ENCODE data around the gene OVCH1.

OVCH1 gene

GRCh38 chr12:29516431-29516875 lies 19.0 kb upstream of the OVCH1 start:
- H3K4me3 ChIP-seq: no peak overlapping the region
- H3K27ac ChIP-seq: no peak overlapping the region
- TF ChIP-seq POLR2AphosphoS5 (IDR thresholded peaks at IDR 0.05; ENCODE audit: borderline replicate concordance, low read depth, low read length) (no peak), FOXP2 (optimal IDR thresholded peaks at IDR 0.05; ENCODE audit: control extremely low read depth, extremely low read length, insufficient read depth) (no peak), EZH2 (IDR thresholded peaks at IDR 0.05) (no peak)
- H3K9me3 ChIP-seq (ENCODE audit: low read depth, low read length): no peaks in the 10 kb centered on the region
- no peak for DNase-seq (ENCODE audit: low read depth, low spot score)
- H3K9ac ChIP-seq (ENCODE audit: insufficient read length): no peak overlapping the region
- H3K36me3 ChIP-seq (ENCODE audit: insufficient read depth, low read length): no peaks in the 10 kb centered on the region

- Histone ChIP-seq H3K36me3 (ENCODE audit: insufficient read depth, low read length) (no peaks in the 10 kb centered on the region), H3K27ac (no peak overlapping the region), H3K9me3 (ENCODE audit: low read depth, low read length) (no peaks in the 10 kb centered on the region), H3K4me3 (no peak overlapping the region), H3K9ac (ENCODE audit: insufficient read length) (no peak overlapping the region)
- TF ChIP-seq EZH2 (IDR thresholded peaks at IDR 0.05): no peak
- TF ChIP-seq POLR2AphosphoS5 (IDR thresholded peaks at IDR 0.05; ENCODE audit: borderline replicate concordance, low read depth, low read length): no peak
- TF ChIP-seq FOXP2 (optimal IDR thresholded peaks at IDR 0.05; ENCODE audit: control extremely low read depth, extremely low read length, insufficient read depth): no peak
- DNase-seq (ENCODE audit: low read depth, low spot score): no peak
These were observed 13.2 kb upstream of the OVCH1 start for GRCh38 chr12:29510591-29511185.

DNA sequence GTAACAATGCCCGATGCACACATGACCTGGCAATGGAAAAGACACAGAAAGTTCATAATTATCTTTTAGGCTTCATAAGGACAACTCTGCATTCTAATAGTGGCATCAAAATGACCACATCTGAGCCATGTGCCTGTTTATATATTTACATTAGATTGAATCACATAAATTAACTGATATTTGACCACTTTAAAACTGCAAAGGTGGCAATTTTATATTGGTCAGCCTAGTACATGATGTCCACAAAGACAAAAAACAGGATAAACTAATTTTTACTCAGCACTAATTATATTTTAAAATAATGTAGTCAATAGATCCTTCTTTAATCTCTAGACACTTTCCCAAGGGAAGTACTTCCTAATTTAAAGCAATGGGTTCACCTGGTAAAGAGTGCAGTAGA lies 12.0 kb upstream of the OVCH1 start:
- H3K9me3 ChIP-seq (ENCODE audit: low read depth, low read length): no peaks in the 10 kb centered on the region
- TF ChIP-seq FOXP2 (optimal IDR thresholded peaks at IDR 0.05; ENCODE audit: control extremely low read depth, extremely low read length, insufficient read depth) (no peak), POLR2AphosphoS5 (IDR thresholded peaks at IDR 0.05; ENCODE audit: borderline replicate concordance, low read depth, low read length) (no peak), EZH2 (IDR thresholded peaks at IDR 0.05) (no peak)
- H3K36me3 ChIP-seq (ENCODE audit: insufficient read depth, low read length): no peaks in the 10 kb centered on the region
- no peak overlapping the region for H3K4me3 ChIP-seq
- DNase-seq (ENCODE audit: low read depth, low spot score): no peak
- no peak overlapping the region for H3K27ac ChIP-seq
- H3K9ac ChIP-seq (ENCODE audit: insufficient read length): no peak overlapping the region

DNA sequence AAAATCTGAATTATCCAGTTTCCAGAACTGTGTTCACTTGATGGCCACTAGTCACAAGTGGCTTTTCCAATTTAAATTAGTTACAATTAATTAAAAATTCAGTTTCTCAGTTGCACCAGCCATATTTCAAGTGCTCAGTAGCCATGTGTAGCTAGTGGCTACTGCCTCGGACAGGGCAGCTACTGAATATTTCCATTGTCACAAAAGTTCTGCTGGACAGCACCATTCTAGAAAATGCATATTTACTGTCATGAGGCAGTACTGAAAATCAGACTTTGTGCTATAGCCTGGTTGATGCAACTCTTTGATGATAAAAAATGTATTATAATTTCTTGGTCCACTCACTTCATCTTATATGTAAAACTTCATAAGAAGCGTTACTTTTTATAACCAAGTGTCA lies 11.5 kb upstream of the OVCH1 start:
- H3K36me3 ChIP-seq (ENCODE audit: insufficient read depth, low read length): no peaks in the 10 kb centered on the region
- TF ChIP-seq EZH2 (IDR thresholded peaks at IDR 0.05): no peak
- no peak for TF ChIP-seq FOXP2 (optimal IDR thresholded peaks at IDR 0.05; ENCODE audit: control extremely low read depth, extremely low read length, insufficient read depth)
- DNase-seq (ENCODE audit: low read depth, low spot score): no peak

DNA sequence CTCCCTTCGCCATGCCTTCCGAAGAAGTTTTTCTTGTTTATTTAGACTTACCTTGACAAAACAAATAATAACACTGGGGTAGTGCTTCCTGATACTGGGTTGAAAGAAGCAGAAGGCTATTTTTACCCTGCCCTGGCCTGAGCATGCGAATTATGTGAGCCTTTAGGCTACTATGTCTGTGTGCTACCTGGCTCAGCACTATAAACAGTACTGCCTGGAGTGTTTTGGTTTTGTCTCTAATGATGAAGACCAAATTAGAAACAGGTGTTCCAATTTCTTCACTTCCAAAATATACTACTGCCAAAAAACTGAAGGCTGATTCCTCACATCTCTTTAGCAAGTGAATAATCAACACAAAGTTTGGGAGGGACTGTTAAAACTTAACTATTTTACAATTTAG lies 7.6 kb upstream of the OVCH1 start:
- DNase-seq (ENCODE audit: low read depth, low spot score): no peak
- Histone ChIP-seq H3K9ac (ENCODE audit: insufficient read length) (no peak overlapping the region), H3K36me3 (ENCODE audit: insufficient read depth, low read length) (no peaks in the 10 kb centered on the region), H3K9me3 (ENCODE audit: low read depth, low read length) (no peaks in the 10 kb centered on the region), H3K4me3 (no peak overlapping the region), H3K27ac (no peak overlapping the region)
- TF ChIP-seq EZH2 (IDR thresholded peaks at IDR 0.05): no peak

More for the DNA sequence above, 11.5 kb upstream of the OVCH1 start:
- Histone ChIP-seq H3K9ac (ENCODE audit: insufficient read length) (no peak overlapping the region), H3K4me3 (no peak overlapping the region), H3K27ac (no peak overlapping the region), H3K9me3 (ENCODE audit: low read depth, low read length) (no peaks in the 10 kb centered on the region)

DNA sequence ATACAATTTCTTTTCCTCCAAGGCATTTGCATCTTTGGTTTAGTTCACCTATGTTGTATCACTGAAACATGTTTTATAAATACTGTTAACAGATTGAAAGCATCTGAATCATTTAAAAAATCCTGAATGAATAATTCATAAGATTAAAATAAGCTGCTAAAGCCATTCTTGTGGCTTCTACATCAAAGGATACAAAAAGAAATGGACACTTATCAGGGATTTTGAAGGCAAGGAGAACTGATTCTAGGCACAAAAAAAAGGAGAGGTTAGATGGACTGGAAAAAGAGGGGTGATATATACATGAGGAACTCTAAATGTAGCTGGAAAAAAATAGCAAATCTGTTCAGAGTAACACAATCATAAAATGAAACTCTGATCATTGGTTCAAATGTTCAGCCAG lies 5.8 kb upstream of the OVCH1 start:
- H3K36me3 ChIP-seq (ENCODE audit: insufficient read depth, low read length): no peaks in the 10 kb centered on the region
- no peak for DNase-seq (ENCODE audit: low read depth, low spot score)
- H3K9me3 ChIP-seq (ENCODE audit: low read depth, low read length): no peaks in the 10 kb centered on the region
- no peak overlapping the region for H3K4me3 ChIP-seq
- no peak for TF ChIP-seq EZH2 (IDR thresholded peaks at IDR 0.05)
- TF ChIP-seq FOXP2 (optimal IDR thresholded peaks at IDR 0.05; ENCODE audit: control extremely low read depth, extremely low read length, insufficient read depth): no peak
- no peak for TF ChIP-seq POLR2AphosphoS5 (IDR thresholded peaks at IDR 0.05; ENCODE audit: borderline replicate concordance, low read depth, low read length)
- H3K27ac ChIP-seq: no peak overlapping the region
- H3K9ac ChIP-seq (ENCODE audit: insufficient read length): no peak overlapping the region

DNA sequence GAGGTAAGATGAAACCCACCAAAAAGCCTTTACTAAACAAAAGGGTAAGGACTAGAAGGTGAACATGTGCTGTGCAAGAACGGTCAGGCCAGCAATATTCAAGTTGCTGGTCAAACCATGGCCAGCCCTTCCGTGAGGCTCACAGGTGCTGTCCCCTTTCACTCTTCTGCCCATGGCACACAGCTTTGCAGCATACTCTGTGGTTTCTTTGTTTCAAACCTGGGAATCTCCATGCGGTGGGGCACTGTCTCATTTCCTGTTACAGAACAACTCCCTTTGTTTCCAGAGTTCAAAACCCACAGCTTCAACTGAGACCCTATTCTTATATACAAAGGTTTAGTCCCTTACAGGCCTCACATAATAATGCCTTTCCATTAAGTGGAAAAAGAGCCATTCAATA lies 1.7 kb upstream of the OVCH1 start:
- TF ChIP-seq FOXP2 (optimal IDR thresholded peaks at IDR 0.05; ENCODE audit: control extremely low read depth, extremely low read length, insufficient read depth) (no peak), EZH2 (IDR thresholded peaks at IDR 0.05) (no peak), POLR2AphosphoS5 (IDR thresholded peaks at IDR 0.05; ENCODE audit: borderline replicate concordance, low read depth, low read length) (no peak)

GRCh38 chr12:29492891-29493290 lies 4.6 kb downstream of the OVCH1 start:
- DNase-seq (ENCODE audit: low read depth, low spot score): no peak
- TF ChIP-seq POLR2AphosphoS5 (IDR thresholded peaks at IDR 0.05; ENCODE audit: borderline replicate concordance, low read depth, low read length) (no peak), FOXP2 (optimal IDR thresholded peaks at IDR 0.05; ENCODE audit: control extremely low read depth, extremely low read length, insufficient read depth) (no peak), EZH2 (IDR thresholded peaks at IDR 0.05) (no peak)

More for the DNA sequence above, 1.7 kb upstream of the OVCH1 start:
- Histone ChIP-seq H3K9me3 (ENCODE audit: low read depth, low read length) (no peaks in the 10 kb centered on the region), H3K9ac (ENCODE audit: insufficient read length) (no peak overlapping the region), H3K27ac (no peak overlapping the region), H3K36me3 (ENCODE audit: insufficient read depth, low read length) (no peaks in the 10 kb centered on the region), H3K4me3 (no peak overlapping the region)
- DNase-seq (ENCODE audit: low read depth, low spot score): no peak

DNA sequence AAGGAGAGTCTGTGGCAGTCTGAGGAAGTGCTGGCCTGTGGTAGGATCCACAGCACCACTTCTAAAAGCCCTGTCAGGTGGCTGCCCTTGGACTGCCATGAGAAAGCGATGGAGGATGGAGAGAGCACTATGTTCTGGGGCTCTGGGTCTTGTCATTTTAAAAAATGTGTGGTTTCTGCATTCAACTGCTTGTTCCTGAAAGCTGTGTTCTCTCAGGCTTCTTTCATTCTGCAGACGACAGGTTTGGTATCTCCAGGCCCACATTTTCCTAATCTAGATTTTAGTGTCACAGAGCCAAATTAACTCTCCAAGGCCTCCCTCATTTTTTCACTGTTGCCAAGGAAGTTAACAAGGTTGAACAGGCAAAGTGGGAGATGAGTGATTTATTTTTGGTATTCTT lies 10.5 kb downstream of the OVCH1 start:
- H3K36me3 ChIP-seq (ENCODE audit: insufficient read depth, low read length): no peaks in the 10 kb centered on the region
- H3K4me3 ChIP-seq: no peak overlapping the region
- no peak overlapping the region for H3K27ac ChIP-seq
- no peaks in the 10 kb centered on the region for H3K9me3 ChIP-seq (ENCODE audit: low read depth, low read length)
- no peak for TF ChIP-seq FOXP2 (optimal IDR thresholded peaks at IDR 0.05; ENCODE audit: control extremely low read depth, extremely low read length, insufficient read depth)
- no peak for TF ChIP-seq POLR2AphosphoS5 (IDR thresholded peaks at IDR 0.05; ENCODE audit: borderline replicate concordance, low read depth, low read length)
- DNase-seq (ENCODE audit: low read depth, low spot score): no peak
- H3K9ac ChIP-seq (ENCODE audit: insufficient read length): no peak overlapping the region

More at GRCh38 chr12:29492891-29493290, 4.6 kb downstream of the OVCH1 start:
- Histone ChIP-seq H3K27ac (no peak overlapping the region), H3K4me3 (no peak overlapping the region), H3K9me3 (ENCODE audit: low read depth, low read length) (no peaks in the 10 kb centered on the region), H3K36me3 (ENCODE audit: insufficient read depth, low read length) (no peaks in the 10 kb centered on the region), H3K9ac (ENCODE audit: insufficient read length) (no peak overlapping the region)
